ENCODE results near the gene DDIT4.

Gene DDIT4

DNA sequence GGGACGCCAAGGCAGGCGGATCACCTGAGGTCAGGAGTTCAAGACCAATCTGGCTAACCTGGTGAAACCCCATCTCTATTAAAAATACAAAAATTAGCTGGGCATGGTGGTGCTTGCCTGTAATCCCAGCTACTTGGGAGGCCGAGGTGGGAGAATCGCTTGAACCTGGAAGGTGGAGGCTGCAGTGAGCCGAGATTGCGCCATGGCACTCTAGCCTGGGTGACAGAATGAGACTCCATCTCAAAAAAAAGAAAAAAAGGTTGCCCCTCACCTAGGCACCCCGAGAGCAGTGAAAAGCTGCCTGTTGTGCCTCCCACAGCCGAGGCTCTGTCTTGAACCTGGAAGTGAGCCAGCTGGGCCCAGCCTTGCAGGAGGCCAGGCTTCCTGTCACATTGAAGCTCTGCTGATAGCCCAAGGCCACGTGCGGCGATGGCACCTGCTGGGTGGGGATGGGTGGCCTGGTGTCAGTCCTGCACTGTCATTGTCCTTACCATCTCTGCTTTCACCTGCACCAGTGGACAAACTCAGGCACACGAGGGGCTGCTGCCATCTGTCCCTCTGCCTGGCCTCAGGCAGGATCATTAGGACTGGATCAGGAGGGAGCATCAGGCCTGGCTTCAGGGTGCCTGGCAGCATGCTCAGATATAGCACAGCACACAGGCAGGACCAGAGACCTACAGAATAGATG is 43.2 kb downstream of the DDIT4 start:
- H3K4me1 Mint-ChIP-seq = peaks cover 57% of the 10 kb centered on the region

DNA sequence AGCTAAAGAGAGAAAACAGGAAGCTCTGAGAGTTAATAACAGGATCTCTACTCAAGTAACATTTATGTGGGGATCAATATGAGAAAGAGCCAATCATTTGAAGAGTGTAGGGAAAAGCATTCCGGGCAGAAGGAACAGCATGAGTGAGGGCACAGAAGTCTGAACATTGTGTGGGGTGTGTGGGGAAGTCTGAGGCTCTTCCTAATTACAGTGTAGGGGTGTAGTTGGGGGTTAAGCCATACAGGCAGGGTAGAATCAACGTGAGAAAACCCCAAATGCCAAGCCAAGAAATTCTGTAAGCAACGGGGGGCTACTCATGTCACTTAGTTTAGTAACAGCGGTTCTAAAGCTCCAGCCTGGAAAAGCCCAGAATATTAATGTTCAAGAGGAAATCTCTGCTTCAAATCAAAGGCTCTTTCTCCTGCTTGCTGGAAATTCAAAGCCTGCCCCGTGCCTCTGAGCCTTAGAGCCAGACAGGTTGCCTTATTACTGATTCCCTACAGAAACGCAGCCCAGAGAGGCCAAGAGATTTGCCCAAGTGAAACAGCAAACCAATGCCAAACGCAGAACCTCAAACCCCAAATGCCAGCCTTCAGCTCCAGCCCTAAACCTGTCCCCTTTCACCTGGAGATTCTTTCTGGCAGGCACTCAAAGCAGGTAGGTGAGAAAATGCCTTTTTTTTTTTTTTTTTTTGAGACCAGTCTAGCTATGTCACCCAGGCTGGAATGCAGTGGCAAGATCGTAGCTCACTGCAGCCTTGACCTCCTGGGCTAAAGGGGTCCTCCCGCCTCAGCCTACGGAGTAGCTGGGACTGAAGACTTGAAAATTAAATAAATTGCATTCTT is 44.9 kb downstream of the DDIT4 start:
- H3K4me3 Mint-ChIP-seq = peak overlapping the region; percentile 14 to 67 (median 53)
- H3K4me1 Mint-ChIP-seq = peaks cover 64% of the 10 kb centered on the region
- H3K27me3 Mint-ChIP-seq (ENCODE audit: low read depth) = no peaks in the 10 kb centered on the region
- no peaks in the 10 kb centered on the region for H3K36me3 Mint-ChIP-seq (ENCODE audit: low read depth)
- TF ChIP-seq, protein P1, sequence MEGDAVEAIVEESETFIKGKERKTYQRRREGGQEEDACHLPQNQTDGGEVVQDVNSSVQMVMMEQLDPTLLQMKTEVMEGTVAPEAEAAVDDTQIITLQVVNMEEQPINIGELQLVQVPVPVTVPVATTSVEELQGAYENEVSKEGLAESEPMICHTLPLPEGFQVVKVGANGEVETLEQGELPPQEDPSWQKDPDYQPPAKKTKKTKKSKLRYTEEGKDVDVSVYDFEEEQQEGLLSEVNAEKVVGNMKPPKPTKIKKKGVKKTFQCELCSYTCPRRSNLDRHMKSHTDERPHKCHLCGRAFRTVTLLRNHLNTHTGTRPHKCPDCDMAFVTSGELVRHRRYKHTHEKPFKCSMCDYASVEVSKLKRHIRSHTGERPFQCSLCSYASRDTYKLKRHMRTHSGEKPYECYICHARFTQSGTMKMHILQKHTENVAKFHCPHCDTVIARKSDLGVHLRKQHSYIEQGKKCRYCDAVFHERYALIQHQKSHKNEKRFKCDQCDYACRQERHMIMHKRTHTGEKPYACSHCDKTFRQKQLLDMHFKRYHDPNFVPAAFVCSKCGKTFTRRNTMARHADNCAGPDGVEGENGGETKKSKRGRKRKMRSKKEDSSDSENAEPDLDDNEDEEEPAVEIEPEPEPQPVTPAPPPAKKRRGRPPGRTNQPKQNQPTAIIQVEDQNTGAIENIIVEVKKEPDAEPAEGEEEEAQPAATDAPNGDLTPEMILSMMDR (IDR thresholded peaks at IDR 0.05; ENCODE audit: unreplicated experiment in 3 of 3) = no peak
- H3K9me3 Mint-ChIP-seq = no peaks in the 10 kb centered on the region
- H3K27ac Mint-ChIP-seq = peak overlapping the region; percentile 69 to 84 (median 71)

More for the DNA sequence above, 43.2 kb downstream of the DDIT4 start:
- TF ChIP-seq, protein P1 (IDR thresholded peaks at IDR 0.05; ENCODE audit: unreplicated experiment in 3 of 3) = no peak
- Mint-ChIP-seq H3K27me3 (ENCODE audit: low read depth) (no peaks in the 10 kb centered on the region), H3K9me3 (no peaks in the 10 kb centered on the region), H3K36me3 (ENCODE audit: low read depth) (no peaks in the 10 kb centered on the region), H3K27ac (peak overlapping the region; percentile 60 to 87 (median 80)), H3K4me3 (peak overlapping the region in 1 of 3 experiments; percentile 27)

DNA sequence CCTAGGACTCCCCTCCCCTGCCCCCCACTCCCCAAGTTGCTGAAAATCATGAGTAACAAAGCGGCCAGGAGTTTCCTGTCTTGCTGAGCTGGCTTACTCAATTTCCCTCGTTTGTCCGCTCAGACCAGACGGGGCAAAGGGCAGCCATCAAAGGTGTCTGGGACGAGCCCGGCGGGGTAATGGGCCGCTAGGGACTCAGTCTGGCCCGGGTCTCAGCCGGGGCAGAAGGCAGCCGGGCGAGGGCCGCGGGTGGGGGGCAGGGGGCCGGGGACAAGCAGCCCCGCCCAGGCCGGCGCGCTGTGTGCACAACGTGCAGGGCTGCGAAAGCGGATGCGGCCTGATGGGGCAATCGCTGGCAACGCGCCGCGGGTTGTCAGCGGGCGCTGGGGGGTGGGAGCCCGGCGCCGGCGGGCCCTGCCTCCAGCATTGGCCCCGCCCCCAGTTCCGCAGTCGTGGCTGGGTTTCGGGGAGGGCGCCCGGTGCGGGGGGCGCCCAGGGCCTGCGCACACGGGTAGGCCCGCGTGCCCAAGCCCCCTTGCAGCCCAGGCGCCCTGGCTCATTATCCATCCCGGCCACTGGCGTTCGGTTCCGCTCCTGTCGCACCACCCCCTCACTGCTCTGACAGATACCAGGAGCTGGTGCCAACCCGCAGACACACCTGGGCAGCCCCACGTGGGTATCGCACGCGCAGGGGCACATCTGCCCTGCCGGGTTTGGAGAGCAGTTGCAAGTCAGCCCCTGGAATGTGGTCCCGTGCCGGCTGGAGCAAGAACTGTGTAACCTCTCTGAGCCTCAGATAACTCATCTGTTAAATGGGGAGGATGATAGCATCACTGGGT is 45.9 kb downstream of the DDIT4 start:
- no peaks in the 10 kb centered on the region for H3K27me3 Mint-ChIP-seq (ENCODE audit: low read depth)
- peak overlapping the region in 2 of 3 experiments; percentile 23 to 40 for H3K4me3 Mint-ChIP-seq
- TF ChIP-seq, protein P1 (IDR thresholded peaks at IDR 0.05; ENCODE audit: unreplicated experiment in 3 of 3) = no peak
- H3K36me3 Mint-ChIP-seq (ENCODE audit: low read depth) = no peaks in the 10 kb centered on the region
- peak overlapping the region; percentile 95 to 99 (median 96) for H3K27ac Mint-ChIP-seq
- H3K9me3 Mint-ChIP-seq = no peaks in the 10 kb centered on the region
- H3K4me1 Mint-ChIP-seq = peaks cover 71% of the 10 kb centered on the region

DNA sequence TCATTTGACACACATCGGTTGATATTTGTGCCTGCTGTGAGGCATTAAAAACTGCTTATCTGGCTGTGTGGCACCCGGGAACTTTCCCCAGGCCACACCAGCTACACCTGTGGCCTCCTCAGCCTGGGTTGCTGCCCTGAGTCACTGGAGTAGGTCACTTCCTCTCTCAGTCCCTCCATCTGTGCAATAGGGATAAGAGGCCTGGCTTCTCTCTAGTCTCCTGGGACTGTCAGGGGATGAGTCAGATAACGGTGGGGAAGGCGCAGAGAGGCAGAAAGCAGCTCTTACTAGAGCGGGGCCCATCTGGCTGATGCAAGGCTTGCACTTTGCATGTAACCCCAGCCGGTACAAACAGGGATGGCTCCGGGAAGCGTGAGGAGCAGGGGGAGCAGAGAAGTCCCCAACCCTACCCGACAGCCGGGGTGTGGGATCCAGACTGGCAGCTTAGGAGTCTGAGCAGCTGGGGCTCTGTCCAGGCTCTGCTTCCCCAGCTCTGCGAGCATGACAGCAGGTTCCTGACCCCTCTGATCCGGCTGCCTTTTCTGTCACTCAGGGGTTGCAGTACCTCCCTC is 47.0 kb downstream of the DDIT4 start:
- TF ChIP-seq, protein P1 (IDR thresholded peaks at IDR 0.05; ENCODE audit: unreplicated experiment in 3 of 3) = no peak
- no peaks in the 10 kb centered on the region for H3K9me3 Mint-ChIP-seq
- peaks cover 71% of the 10 kb centered on the region for H3K4me1 Mint-ChIP-seq
- H3K27ac Mint-ChIP-seq = peak overlapping the region; percentile 95 to 99 (median 96)
- peak overlapping the region; percentile 69 to 84 (median 74) for H3K4me3 Mint-ChIP-seq
- no peaks in the 10 kb centered on the region for H3K27me3 Mint-ChIP-seq (ENCODE audit: low read depth)
- no peaks in the 10 kb centered on the region for H3K36me3 Mint-ChIP-seq (ENCODE audit: low read depth)

DNA sequence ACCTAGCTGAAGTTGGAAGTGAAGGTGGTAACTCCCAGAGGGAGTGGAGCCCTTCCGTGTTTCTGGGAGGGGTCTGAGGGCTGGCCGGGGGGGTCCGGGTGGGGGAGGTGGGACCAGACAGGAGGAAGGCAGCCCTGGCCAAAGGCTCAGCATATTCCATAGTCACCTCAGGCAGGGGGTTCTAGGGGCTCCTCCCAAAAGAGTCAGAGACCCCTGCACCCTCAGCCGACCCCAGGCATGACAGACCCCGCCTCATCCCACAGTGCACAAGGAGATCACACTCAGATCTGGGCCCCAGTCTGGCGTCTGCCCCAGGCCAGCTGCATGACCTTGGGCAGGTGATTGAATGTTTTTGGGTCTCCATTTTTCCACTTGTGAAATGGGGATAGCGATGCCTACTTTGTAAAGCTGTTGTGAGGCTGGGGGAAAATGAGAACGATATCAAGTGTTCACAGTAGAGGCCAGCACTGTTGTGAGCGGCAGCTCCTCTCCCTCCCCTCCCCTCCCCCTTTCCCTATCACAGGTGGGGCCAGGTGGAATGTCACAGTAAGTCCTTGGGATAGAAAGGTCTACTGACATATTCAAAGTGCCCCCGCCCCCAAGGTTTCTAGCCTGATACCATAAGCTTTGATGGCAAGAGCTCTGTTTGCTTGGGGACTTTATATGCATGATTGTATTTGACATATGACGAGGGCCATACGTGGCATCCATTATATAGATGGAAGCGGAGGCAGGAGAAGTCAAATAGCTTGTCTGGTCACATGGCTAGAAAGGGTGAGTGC is 47.7 kb downstream of the DDIT4 start:
- Mint-ChIP-seq H3K27ac (peak overlapping the region; percentile 95 to 99 (median 96)), H3K9me3 (no peaks in the 10 kb centered on the region), H3K4me3 (no peak overlapping the region), H3K4me1 (peaks cover 67% of the 10 kb centered on the region), H3K36me3 (ENCODE audit: low read depth) (no peaks in the 10 kb centered on the region), H3K27me3 (ENCODE audit: low read depth) (no peaks in the 10 kb centered on the region)
- TF ChIP-seq, protein P1 (IDR thresholded peaks at IDR 0.05; ENCODE audit: unreplicated experiment in 3 of 3) = no peak
